Measurements from ENCODE around the gene USP40.

The USP40 gene

DNA sequence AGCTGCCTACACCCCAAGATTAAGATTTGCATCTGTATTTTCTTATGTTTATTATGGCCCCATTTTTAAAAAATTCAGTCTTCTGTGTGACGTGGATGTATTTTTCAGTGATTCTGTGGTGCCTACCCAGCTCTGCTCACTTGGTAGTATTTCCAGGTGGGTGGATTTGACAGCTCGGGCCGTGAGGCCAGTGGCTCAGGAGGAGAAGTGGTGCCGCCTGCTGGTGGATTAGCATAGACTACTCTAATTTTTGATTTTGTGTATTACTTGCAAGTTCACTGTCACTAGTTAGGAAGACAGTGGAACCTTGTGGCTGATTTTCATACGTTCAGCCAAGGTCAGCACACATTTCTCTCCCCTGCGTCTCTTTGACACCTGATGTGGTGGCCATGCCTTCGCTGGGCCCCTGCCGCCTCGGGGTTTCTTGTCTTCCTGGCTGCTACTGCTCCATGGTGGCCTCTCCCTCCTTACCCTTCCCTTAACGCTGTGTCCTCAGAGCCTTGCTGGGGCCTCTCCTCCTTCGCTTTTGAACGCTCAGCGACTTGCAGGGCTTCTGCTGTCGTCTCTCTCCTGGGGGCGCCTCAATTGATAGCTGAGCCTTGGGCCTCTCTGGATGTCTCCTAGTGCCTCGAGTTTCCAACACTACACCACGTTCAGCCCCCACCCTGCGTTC is 122.9 kb downstream of the USP40 start:
- peak; percentile 7 to 60 for DNase-seq

DNA sequence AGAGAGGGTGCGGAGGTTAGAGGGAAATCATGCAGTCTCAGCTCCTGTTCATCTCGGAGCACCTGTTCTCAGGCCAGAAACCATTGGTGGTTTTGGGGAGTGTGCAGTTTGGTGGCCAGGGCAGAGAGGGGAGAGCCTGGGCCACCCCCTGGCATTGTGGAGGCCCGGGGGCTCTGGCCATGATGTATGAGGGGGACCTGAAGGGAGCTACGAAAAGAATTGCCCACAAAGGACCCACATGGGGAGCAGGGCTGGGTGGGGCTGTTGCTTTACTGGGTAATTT is 124.6 kb downstream of the USP40 start:
- no peak for DNase-seq

DNA sequence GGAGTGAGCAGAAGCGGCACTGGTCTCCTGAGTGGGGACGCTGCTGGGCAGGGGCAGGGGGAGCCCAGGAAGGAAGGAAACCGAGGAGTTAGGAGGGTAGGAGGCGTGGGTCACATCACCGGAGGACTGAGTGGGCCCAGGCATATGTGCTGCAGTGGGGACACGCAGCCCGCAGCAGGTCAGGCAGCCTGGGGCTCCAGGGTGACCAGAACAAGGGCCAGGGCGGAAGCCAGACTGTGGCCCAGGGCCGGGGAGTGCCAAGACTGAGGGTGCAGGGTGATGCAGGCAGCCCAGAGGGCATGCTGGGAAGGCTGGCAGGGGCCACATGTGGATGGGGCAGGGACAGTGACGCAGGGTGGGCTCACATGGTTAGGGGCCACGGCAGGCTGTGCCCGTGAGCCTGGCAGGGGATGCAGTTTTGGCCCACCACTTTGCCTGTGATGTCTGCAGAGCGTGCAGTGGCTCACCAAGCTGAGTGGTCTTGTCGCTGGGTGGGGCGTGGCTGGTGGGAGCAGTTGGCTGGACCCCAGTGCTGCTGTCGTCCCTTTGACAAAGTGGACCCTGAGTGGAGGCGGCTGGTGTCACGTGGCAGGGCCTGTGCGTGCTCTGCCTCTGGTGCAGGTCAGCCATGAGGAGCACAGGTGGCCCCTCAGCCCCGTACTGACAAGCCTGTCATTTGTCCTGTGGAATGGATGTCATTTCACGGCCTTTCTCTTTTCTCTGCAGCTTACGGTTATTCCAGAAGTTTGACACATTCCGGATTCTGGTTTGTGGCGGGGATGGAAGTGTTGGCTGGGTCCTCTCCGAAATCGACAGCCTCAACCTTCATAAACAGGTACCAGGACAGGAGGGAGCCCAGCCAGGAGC is 125.2 kb downstream of the USP40 start:
- DNase-seq: no peak

DNA sequence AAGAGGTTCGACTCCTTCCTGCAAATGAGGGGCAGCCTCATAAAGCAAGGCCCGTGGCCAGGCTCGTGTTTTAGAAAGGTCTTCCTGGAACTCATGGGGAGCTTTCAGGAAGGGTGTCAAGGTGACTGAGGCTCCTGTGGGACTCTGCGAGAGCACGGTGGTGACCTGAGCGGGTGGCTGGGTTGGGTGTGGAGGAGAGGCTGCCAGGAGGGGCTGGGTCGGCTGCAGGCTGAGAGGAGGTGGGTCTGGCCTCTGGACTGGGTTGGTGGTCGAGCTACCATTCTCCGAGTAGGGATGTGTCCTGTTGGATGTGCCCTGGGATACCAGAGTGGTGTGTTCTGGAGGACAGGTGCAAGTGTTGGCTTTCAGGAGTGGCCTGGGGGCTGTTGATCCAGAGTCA is 125.9 kb downstream of the USP40 start:
- no peak for DNase-seq

DNA sequence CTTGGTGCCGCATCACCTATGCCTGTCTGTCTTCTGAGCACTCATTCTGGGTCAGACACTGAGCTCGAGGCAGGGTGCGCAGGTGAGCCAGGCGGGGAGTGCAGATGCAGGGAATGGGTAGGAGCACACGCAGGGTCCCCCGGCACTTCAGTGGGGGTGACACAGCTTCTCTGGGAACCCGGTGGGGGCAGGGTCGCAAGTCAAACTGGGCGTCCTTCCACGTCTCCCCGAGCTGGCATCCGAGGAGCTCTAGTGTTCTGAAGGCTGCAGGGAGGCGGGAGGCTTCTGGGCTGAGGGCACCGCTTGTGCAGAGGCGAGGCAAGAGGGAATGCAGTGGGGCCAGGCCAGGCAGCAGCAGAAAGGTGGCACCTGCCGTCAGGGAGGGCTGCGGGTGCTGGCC is 126.3 kb downstream of the USP40 start:
- DNase-seq: no peak

DNA sequence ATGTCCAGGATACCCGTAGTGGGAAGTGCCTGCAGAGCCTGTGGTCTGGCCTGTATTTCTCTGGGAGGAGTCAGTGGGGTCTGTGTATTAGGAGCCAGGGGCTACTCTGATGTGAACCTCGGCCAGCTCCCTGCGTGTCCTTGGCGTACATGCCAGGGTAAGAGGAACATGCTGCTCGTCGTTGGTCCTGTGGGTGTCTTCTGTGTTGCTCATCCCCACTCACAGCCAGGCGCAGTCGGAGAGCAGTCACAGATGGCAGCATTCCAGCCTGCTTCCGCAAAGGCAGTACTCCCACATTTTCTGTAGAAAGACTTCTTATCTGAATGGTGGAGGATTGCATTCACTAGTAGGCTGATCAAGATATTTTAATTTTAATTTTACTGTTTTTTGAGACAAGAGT is 127.4 kb downstream of the USP40 start:
- DNase-seq: no peak

DNA sequence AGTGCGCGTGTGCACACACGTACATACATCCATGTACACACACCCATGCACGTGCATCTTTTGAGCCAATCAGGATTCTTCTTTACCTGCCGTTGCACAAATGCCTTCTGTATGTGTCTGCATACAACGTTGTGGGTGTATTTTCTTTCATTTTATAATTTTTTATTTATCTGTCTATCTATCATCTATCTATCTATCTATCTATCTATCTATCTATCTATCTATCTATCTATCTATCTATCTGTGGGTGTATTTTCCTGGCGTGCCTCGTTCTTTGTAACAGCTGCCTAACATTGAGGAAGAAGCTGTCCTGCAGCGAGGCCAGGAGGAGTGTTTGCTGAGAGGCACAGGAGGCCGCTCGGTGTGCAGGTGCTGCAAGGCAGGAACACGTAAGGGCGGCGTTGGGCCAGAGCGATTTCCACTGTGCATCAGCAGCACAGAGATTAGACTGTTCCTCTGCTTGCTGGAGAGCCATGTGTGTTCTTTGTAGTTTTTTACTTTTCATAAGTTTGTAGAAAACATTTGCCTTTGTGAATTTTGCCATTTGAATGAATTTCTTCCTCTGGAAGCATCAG is 127.9 kb downstream of the USP40 start:
- no peak for DNase-seq

DNA sequence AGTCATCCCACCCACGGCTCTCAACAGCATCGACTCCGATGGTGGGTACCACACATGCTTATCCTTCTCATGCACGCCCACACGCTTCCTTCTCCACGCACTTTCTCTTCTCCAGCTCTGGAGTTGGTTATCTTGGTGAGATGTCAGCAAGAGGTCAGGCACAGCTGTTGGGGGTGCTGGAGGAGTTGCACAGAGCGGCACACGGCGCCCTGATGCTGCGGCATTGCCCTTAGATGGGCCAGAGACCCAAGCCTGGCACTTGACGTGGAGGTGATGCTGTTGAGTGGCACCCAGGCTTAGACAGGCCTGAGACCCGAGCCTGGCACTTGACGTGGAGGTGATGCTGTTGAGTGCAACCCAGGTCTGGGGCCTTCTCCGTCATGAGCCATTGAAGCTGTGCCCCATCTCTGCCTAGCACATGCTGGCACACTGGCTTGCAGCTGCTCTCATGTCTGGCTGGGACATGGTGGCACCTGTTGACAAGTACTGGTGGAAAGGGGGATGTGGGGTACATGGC is 129.1 kb downstream of the USP40 start:
- no peak for DNase-seq

DNA sequence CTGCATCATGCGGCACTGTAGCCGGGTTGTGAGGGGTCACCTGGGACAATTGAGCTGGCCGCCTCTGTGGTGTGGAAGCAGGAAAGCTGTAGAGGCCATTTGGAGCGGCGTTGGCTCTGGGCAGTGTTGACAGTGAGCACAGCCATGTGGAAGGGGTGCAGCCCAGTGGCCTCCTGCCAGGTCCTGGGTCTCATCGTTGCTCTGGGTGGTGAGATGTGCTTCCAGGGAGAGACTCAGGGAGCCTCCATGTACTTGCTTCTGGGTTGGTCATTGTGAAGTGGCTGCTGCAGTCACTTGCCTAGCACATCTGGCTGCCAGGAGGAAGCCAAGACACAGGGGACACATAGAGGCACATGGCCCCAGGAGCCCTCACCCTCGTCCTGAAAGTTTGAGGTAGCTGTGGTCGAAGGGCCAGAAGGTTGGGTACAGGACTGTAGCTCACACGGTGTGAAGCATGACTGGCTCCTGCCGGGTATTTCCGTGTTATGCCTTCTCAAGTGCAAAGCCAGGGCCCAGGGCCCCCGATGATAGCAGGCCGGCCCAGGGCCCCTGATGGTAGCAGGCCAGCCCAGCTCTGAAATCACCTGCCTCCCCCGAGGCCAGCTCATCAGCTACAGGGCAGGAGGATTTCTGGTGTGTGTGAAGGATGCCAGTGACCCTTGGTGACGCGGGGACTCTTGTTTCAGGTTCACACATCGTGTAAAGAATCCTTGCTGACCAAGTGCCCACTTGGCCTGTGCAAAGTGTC is 129.7 kb downstream of the USP40 start:
- DNase-seq: no peak

DNA sequence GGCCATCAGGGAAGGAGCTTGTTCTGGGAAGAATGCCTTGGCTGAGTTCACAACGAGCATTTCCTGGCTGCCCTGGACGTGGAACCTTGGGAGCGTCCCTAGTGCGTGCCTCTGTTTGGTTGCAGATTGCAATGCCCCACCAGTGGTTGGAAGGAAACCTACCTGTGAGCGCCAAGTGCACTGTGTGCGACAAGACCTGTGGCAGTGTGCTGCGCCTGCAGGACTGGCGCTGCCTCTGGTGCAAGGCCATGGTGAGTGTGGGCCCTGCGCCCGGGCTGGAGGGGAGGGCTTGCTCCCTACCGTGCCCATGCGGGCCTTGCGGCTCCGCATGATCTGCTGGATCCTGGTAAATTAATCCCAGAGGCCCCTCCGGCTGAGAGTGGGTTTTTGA is 130.4 kb downstream of the USP40 start:
- no peak for DNase-seq

DNA sequence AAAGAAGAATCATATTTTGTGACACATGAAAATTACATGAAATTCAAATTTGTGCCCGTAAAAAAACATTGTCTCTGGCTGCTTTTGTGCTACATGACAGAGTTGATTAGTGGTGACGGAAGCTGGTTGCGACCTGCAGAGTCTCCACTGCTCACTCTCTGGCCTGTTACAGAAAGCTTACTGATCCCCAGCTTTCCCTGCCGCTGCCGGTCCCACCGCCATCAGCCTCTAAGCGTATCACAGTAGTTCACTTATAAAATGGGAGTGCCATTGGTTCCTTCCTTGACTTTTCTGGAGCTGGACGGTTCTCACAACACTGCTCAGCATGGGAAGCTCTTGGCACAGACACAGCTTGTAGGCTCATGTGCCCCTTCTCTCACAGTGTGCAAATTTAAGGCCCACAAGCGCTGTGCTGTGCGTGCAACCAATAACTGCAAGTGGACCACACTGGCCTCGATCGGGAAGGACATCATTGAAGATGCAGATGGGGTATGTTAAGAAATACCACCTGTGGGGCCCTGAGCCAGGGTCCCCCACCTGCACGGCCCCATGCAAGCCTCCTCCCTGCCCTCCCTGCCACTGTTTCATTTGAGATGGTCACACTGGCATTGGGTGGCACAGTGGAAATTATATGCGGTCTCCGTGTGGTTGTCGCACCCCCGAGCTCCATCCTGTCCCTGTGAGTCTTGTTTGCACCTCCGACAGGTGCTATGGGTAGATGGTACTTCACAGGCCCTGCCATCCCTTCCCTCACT is 131.0 kb downstream of the USP40 start:
- DNase-seq: no peak

DNA sequence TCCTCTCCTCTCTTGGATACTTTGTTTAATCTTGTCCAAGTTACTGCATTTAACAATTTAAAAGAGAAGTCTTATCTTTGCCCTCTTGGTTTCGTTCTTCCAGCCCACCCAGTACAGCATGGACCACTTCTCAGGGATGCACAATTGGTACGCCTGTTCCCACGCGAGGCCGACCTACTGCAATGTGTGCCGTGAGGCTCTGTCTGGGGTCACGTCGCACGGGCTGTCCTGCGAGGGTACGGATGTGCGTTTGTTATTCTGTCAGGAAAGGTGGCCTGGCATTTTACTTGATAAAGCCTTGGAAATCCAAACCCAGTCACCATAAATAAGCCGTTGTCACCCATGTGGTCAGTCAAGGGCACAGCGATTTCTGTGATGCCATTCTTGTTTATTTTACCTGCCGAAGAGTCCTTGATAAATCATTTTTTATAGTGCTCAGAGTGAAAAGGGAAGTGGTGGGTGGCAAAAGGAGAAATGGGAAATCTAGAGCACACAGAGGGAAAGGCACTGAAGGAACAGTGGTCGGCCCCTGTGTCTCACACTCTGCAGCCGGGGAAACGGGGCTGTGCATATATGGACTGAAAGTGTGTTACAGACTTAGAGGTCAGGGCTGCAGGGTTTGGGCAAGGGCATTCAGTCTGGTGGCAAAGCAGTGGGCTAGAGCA is 131.8 kb downstream of the USP40 start:
- DNase-seq: no peak

DNA sequence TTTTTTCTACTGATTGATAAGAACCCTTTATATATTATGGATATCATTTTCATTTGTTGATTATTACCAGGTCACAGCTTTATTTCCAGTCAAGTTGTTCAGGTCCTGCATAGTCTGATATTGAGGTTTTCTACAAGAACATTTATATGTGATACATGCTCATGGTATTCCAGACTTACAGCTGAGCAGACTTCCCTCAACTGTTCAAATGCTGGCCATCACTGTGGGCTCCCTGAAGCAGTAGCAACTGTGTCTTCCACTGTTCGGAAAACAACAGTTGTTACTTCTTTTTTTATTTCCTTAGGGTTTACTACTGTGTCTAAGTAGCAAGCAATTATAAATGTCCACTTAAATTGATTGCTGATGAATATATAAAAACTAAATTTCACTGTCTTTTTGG is 132.8 kb downstream of the USP40 start:
- no peak for DNase-seq

DNA sequence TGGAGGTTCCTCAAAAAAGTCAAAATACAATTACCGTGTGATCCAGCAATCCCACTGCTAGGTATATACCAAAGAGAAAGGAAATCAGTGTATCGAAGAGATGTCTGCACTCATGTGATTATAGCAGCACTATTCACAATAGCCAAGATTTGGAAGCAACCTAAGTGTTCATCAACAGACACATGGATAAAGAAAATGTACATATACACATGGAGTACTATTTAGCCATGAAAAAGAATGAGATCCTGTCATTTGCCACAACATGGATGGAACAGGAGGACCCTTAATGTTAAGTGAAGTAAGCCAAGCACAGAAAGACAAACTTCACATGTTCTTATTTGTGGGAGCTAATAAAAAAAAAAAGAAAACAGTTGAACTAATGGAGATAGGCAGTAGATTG is 133.6 kb downstream of the USP40 start:
- no peak for DNase-seq

DNA sequence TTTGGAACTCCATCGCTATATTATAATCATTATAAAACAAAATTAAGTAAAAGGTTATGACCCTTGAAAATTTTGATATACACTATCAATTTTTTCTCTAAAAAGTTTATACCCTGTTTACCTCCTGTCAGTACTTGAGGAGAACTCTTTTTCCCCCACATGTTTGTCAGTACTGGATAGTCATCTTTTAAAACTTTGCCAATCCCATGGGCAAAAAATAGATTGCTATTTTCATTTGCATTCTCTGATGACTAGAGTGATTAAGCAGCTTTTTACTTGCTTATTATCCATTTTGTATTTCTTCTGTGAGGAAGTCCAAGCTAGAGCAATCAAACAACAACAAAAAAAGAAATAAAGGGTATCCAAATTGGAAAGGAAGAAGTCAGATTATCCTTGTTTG is 135.9 kb downstream of the USP40 start:
- DNase-seq: no peak

DNA sequence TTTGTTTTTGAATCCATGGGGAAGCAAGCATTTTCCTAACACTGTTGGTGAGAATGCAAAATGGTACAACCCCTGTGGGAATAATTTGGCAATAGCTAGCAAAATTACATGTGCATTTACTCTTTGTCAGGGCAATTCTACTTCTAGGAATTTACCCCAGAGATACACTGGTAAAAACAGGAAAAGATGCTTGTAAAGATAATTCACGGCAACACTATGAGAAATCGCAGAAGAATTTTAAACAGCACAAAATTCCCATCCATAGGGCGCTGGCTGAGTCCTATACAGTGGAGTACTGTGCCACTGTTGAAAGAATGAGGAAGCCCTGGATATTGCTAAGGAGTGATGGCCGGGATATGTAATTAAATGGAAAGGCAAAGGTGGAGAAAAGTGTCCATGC is 136.5 kb downstream of the USP40 start:
- DNase-seq: no peak

DNA sequence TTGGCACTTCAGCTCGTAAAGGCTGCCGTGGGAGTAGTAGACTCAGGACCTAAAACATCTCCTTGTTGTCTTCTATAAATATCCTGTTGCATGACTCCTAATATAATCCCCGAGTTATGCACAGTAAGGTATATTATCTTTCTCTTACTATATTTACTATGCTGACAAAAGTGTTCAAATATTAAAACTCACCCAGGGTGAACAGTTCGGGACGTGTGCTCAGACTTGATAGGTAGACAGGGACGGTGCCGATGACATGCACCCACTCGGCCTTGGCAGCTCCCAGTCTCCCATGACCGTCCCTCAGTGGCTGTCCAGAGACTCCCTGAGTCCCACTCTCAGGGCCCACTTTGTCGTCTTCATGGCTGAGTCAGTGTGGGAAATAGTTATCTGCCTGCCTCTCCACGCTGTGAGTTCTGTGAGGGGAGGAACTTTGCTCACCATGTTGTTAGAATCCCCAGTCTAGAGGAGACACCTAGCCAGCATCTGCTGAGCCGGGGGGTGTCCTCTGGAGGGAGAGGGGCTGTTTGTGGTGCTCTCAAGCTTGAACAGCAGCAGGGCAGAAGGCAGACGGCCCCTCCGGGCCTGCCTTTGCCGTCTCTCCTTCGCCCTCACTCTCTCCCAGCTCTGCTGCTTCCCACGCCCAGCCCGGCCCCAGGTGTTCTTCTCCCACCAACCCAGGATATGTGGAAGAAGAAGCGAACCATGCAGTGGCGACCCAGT is 137.2 kb downstream of the USP40 start:
- no peak for DNase-seq

DNA sequence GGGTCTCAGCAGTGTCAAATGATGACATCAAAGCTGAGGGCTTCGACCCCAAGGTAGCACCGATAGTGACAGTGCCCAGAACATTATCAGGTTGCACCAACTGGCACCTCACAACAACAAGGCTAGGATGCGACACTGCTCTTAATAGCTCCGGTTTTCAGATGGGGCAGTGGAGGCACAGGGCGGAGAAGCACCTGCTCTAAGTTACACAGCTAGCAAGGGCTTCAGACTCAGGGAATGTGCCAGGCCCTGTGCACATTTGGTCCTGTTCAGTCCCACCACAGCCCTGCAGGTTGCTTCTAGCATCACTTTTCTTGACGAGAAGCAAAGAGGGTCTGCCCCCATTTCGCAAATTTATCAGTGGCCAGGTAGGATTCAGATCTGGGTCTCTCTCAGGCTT is 138.1 kb downstream of the USP40 start:
- DNase-seq: no peak

DNA sequence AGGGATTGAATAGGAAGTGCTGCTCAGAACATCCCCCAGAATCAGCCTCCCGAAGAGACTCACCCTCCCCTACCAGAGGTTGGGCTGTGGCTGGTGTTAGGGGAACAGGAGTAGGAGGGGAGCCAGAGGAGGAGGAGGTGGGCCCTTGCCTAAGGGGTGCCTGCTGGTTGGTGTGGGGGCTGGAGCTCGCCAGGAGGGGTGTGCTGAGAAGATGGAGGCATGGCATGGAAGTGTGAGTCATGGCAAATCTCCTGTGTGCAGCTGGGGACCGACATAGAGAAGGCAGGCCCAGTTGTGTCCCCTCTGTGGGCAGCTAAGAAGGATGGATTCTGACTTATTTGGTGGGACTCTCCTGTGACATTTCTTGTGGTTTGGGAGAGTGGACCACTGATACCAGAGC is 138.6 kb downstream of the USP40 start:
- DNase-seq: peak in 1 of 2 donors; percentile 58

DNA sequence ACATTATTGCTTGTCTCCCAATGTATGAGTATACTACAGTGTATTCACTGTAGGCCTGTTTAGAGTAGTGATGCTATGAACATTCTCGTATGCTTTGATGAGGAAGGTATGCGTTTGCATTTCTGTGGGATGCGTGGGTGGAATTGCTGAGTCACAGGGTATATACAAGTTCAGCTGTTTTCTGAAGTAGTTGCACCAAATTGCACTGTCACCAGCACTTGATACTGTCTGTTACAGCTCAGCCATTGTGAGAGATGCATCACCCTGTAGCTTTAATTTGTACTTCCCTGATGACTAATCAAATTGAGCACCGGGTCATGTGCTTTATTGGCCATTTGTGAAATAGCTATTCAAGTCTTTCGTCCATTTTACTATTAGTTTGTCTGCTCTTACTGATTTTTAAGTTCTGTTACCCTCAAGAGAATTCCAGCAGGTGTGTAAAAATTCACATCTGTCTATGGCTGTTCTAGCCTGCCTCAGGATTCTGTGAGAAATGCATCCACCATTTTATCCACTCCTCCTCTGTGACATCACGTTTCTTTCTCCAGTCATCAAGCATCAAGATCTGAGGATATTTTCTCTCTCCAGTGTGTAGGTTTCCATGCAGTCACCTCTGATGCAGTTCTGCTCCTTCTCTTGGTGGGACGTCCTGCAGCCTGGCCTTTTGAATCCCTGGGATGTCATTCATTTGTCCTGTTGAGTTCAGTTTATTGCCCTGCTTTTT is 139.8 kb downstream of the USP40 start:
- no peak for DNase-seq

All from bone marrow (tissue), 2 donors.